HepG2 (cell line): ENCODE data around the gene RUSC1. TPM values are rescaled to one million over a fixed set of nuclear protein-coding genes. Genes with fewer than 3 reads are reported as not detected.

ENCODE experiments used
- ARNT2 ChIP-seq: sonication (generic); formaldehyde crosslinking; IDR thresholded peaks from 2 replicates; pipeline ENCODE4 v1.8.0; 2022; ENCODE audit warnings: mild to moderate bottlenecking, low read depth, missing genetic modification reagents, moderate library complexity
- ARNTL ChIP-seq: sonication (generic); formaldehyde crosslinking; IDR thresholded peaks from 2 replicates; pipeline ENCODE4 v1.4.0; 2020; ENCODE audit warnings: mild to moderate bottlenecking, missing genetic modification reagents
- CHD4 ChIP-seq: fragments of 200-600 bp; sonication (generic); IDR thresholded peaks from 2 replicates; pipeline ENCODE4 v1.7.0; 2017; ENCODE audit warnings: mild to moderate bottlenecking, low read length, borderline replicate concordance
- HES4 ChIP-seq: sonication (generic); formaldehyde crosslinking; IDR thresholded peaks from 2 replicates; pipeline ENCODE4 v1.9.0; 2021; ENCODE audit warnings: mild to moderate bottlenecking, missing genetic modification reagents, borderline replicate concordance
- HOXA5 ChIP-seq: sonication (generic); formaldehyde crosslinking; IDR thresholded peaks from 2 replicates; pipeline ENCODE4 v1.4.0; 2020; ENCODE audit warnings: missing genetic modification reagents
- LCORL ChIP-seq, 2 experiments: fragments of 450-650 bp in 1 of 2; sonication (generic) in 1 of 2; formaldehyde crosslinking in 1 of 2; IDR thresholded peaks; 2 replicates each; pipeline versions ENCODE4 v1.5.0 to v1.6.1; 2017 to 2020; ENCODE audit warnings: antibody characterized with exemption in 1 of 2, missing genetic modification reagents in 1 of 2
- MEF2D ChIP-seq: sonication (generic); formaldehyde crosslinking; IDR thresholded peaks from 2 replicates; pipeline ENCODE4 v1.5.1; 2020; ENCODE audit warnings: mild to moderate bottlenecking, missing genetic modification reagents
- MXD4 ChIP-seq: IDR thresholded peaks from 2 replicates; pipeline ENCODE4 v1.6.1; 2016; ENCODE audit warnings: mild to moderate bottlenecking, missing biosample characterization, missing genetic modification reagents
- NR1H2 ChIP-seq: sonication (generic); formaldehyde crosslinking; IDR thresholded peaks from 2 replicates; pipeline ENCODE4 v1.8.1; 2022; ENCODE audit warnings: low read depth, missing genetic modification reagents, borderline replicate concordance
- POLR2AphosphoS5 ChIP-seq: IDR thresholded peaks from 2 replicates; pipeline ENCODE4 v1.6.1; 2012; ENCODE audit warnings: low read depth, low read length
- RBFOX2 ChIP-seq: fragments of 200-400 bp; formaldehyde crosslinking; IDR thresholded peaks from 2 replicates; pipeline ENCODE4 v1.6.1; 2017; ENCODE audit warnings: low read depth, mild to moderate bottlenecking, low read length
- REPIN1 ChIP-seq: sonication (generic); formaldehyde crosslinking; IDR thresholded peaks from 2 replicates; pipeline ENCODE4 v1.8.0; 2022; ENCODE audit warnings: missing genetic modification reagents, low read depth, mild to moderate bottlenecking, borderline replicate concordance
- SRSF4 ChIP-seq: fragments of 200-400 bp; formaldehyde crosslinking; IDR thresholded peaks from one replicate; pipeline ENCODE4 v1.6.1; 2018; ENCODE audit warnings: mild to moderate bottlenecking, low read depth, low read length, moderate library complexity; ENCODE audit not compliant: poor library complexity, severe bottlenecking
- ZNF124 ChIP-seq: sonication (generic); formaldehyde crosslinking; IDR thresholded peaks from 2 replicates; pipeline ENCODE4 v1.4.0; 2020; ENCODE audit warnings: missing genetic modification reagents
- ZNF160 ChIP-seq: sonication (generic); formaldehyde crosslinking; IDR thresholded peaks from 2 replicates; pipeline ENCODE4 v1.8.0; 2022; ENCODE audit warnings: mild to moderate bottlenecking, inconsistent platforms, missing genetic modification reagents
- ZNF317 ChIP-seq: sonication (generic); formaldehyde crosslinking; IDR thresholded peaks from 2 replicates; pipeline ENCODE4 v1.5.0; 2020; ENCODE audit warnings: mild to moderate bottlenecking, missing genetic modification reagents
- ZNF343 ChIP-seq: sonication (generic); formaldehyde crosslinking; IDR thresholded peaks from 2 replicates; pipeline ENCODE4 v1.4.0; 2020; ENCODE audit warnings: mild to moderate bottlenecking, missing genetic modification reagents
- ZNF709 ChIP-seq: sonication (generic); formaldehyde crosslinking; IDR thresholded peaks from 2 replicates; pipeline ENCODE4 v1.5.0; 2020; ENCODE audit warnings: mild to moderate bottlenecking, missing genetic modification reagents
- ZSCAN31 ChIP-seq: sonication (generic); formaldehyde crosslinking; IDR thresholded peaks from 2 replicates; pipeline ENCODE4 v1.5.0; 2020; ENCODE audit warnings: low read depth, mild to moderate bottlenecking, missing genetic modification reagents
- polyA plus RNA-seq, 8 experiments: library from polyadenylated mRNA; depleted of rRNA in 3 of 8; stranded (reverse) in 7 of 8; unstranded in 1 of 8; fragments of >200 nt; fragmentation: Illumina TruSeq in 4 of 8; extraction: Trizol in 4 of 8; gene quantifications; 2 replicates each; pipeline versions ENCODE4 v1.2.1 to v1.2.3, GENCODE V29; 2011 to 2016; ENCODE audit warnings: low read depth in 4 of 8, missing spikeins in 1 of 8, mixed read lengths in 1 of 8; ENCODE audit not compliant: insufficient read depth in 1 of 8
- total RNA-seq, 5 experiments: library from RNA; depleted of rRNA; stranded (reverse); fragments of >200 nt; fragmentation: Illumina TruSeq; extraction: Trizol; gene quantifications; 2 replicates each; pipeline ENCODE4 v1.2.3, GENCODE V29; 2016; ENCODE audit warnings: low read depth in 1 of 5
- TF ChIP-seq, protein P1 (sequence below), 2 experiments: sonication (generic) in 1 of 2; formaldehyde crosslinking in 1 of 2; IDR thresholded peaks; 2 replicates each; pipeline versions ENCODE4 v1.5.1 to v1.6.1; 2011 to 2020; ENCODE audit warnings: borderline replicate concordance in 1 of 2, low read depth in 1 of 2, low read length in 1 of 2, mild to moderate bottlenecking in 1 of 2, missing genetic modification reagents in 1 of 2, moderate library complexity in 1 of 2
- TF ChIP-seq, protein P2 (sequence below), 2 experiments: sonication (generic) in 1 of 2; formaldehyde crosslinking in 1 of 2; IDR thresholded peaks; 2 replicates each; pipeline versions ENCODE4 v1.4.0 to v1.6.1; 2018 to 2020; ENCODE audit warnings: missing genetic modification reagents in 2 of 2, borderline replicate concordance in 1 of 2, low read depth in 1 of 2, mild to moderate bottlenecking in 1 of 2, missing biosample characterization in 1 of 2

RUSC1 gene
- total and polyA plus RNA-seq, 2 of the 13 experiments (the other 11 are each of a cell fraction or from before 2014, with no cell fraction given) = 18.7 to 20.4 TPM

DNA sequence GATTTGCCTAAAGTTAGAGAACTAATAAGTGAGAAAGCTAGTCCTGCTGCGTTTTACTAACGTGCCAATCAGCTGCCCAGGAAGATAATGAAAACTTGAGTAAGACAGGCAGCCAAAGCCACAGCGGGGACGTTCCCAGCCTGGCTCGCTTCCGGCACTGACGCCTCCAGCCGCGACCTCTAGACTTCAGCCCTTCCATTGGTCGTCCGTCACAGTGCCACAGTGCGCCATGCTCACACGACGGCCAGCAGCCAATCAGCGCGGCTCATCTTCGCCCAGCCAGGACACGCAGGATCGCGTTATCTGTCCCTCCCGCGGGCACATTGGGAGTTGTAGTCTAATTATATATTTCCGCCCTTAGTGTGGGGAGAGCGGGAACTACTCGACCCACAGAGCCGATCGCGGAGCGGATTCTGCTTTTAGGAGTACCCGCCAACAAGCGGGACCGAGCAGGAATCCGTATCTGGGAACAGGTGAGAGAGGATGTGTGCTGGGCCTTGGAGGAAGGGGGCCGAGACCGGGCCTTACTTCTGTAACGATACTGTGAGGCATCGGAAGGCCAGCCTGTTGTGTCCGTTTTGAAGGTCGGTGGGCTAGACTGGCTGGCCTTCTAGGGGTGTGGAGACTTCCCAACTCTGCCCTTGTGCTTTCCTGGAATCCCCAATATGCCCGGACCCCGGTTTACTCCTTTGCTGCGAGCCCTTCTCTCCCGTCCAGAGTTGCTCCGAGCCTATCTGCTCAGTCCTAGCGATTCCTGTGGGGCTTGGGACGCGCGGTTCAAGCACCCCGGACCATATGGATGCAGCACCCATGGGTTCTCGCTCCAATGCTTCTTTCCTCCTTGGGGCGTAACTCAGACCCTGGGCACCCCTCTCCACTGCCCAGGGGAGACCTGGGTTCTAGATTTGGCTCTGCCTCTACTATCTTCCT is 11.9 kb upstream of the RUSC1 start, which contains the start of gene FDPS (continued):
- TF ChIP-seq, protein P1, sequence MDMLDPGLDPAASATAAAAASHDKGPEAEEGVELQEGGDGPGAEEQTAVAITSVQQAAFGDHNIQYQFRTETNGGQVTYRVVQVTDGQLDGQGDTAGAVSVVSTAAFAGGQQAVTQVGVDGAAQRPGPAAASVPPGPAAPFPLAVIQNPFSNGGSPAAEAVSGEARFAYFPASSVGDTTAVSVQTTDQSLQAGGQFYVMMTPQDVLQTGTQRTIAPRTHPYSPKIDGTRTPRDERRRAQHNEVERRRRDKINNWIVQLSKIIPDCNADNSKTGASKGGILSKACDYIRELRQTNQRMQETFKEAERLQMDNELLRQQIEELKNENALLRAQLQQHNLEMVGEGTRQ (IDR thresholded peaks at IDR 0.05; ENCODE audit: low read depth, low read length) = peak; percentile 59
- TF ChIP-seq, protein P1 (CRISPR knock-in tag; IDR thresholded peaks at IDR 0.05; ENCODE audit: borderline replicate concordance) = peak; percentile 63
- TF ChIP-seq ZNF709 (no peak), ARNT2 (CRISPR knock-in tag) (peak; percentile 49; the same call in 1 of the 2 replicates), REPIN1 (CRISPR knock-in tag) (peak; percentile 63; the same call in 1 of the 2 replicates), NR1H2 (CRISPR knock-in tag) (no peak), ZSCAN31 (CRISPR knock-in tag) (0 out of 2 replicates have a peak, but pooled peaks have one; percentile 45), ZNF343 (CRISPR knock-in tag) (0 out of 2 replicates have a peak, but pooled peaks have one; percentile 61), HES4 (CRISPR knock-in tag) (0 out of 2 replicates have a peak, but pooled peaks have one; percentile 41), ARNTL (CRISPR knock-in tag) (peak; percentile 46; the same call in 1 of the 2 replicates), CHD4 (no peak), RBFOX2 (peak; percentile 74), POLR2AphosphoS5 (peak; percentile 91), SRSF4 (no peak), MXD4 (CRISPR knock-in tag) (peak; percentile 30; the same call in 1 of the 2 replicates), ZNF160 (CRISPR knock-in tag) (peak; percentile 43; the same call in 1 of the 2 replicates), ZNF317 (CRISPR knock-in tag) (0 out of 2 replicates have a peak, but pooled peaks have one; percentile 26), ZNF124 (CRISPR knock-in tag) (peak; percentile 49; the same call in 1 of the 2 replicates), MEF2D (CRISPR knock-in tag) (peak; percentile 48; the same call in 1 of the 2 replicates), HOXA5 (peak; percentile 52; the same call in 1 of the 2 replicates), LCORL (IDR thresholded peaks at IDR 0.05) (no peak), LCORL (CRISPR knock-in tag; IDR thresholded peaks at IDR 0.05) (peak; percentile 72; the same call in 1 of the 2 replicates)
- TF ChIP-seq, protein P2, sequence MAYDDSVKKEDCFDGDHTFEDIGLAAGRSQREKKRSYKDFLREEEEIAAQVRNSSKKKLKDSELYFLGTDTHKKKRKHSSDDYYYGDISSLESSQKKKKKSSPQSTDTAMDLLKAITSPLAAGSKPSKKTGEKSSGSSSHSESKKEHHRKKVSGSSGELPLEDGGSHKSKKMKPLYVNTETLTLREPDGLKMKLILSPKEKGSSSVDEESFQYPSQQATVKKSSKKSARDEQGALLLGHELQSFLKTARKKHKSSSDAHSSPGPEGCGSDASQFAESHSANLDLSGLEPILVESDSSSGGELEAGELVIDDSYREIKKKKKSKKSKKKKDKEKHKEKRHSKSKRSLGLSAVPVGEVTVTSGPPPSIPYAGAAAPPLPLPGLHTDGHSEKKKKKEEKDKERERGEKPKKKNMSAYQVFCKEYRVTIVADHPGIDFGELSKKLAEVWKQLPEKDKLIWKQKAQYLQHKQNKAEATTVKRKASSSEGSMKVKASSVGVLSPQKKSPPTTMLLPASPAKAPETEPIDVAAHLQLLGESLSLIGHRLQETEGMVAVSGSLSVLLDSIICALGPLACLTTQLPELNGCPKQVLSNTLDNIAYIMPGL (CRISPR knock-in tag; IDR thresholded peaks at IDR 0.05; ENCODE audit: borderline replicate concordance in 1 of 2, low read depth in 1 of 2) = peak; percentile 28 to 73; a peak in 3 of 4 replicates
